HFFc6 (cell line): ENCODE results near the gene PATZ1. TPM values are rescaled to one million over a fixed set of nuclear protein-coding genes. Genes with fewer than 3 reads are reported as not detected.
A peak's percentile ranks its signal among the peaks of the same experiment; 100 is the strongest.
"Not testable (repeated sequence)": the region's sequence is repeated elsewhere in the genome, so short reads cannot be mapped to it uniquely, and the experiment has no call there.

Experiments
- DNase-seq: peaks from one replicate; pipeline ENCODE4 v3.0.0-alpha.2; 2018
- H3K27ac Mint-ChIP-seq: 2 replicates; pipeline ENCODE4 v1.8.0; 2020; ENCODE audit warnings: mild to moderate bottlenecking, mixed read lengths
- H3K27me3 Mint-ChIP-seq: 2 replicates; pipeline ENCODE4 v1.8.0; 2021; ENCODE audit warnings: mild to moderate bottlenecking, moderate library complexity, mixed read lengths; ENCODE audit not compliant: insufficient read depth
- H3K36me3 Mint-ChIP-seq: 2 replicates; pipeline ENCODE4 v1.8.0; 2021; ENCODE audit warnings: low read depth, mixed read lengths
- H3K4me1 Mint-ChIP-seq: 2 replicates; pipeline ENCODE4 v1.8.0; 2020; ENCODE audit warnings: low read depth, mixed read lengths
- H3K4me3 Mint-ChIP-seq: 2 replicates; pipeline ENCODE4 v1.8.0; 2020; ENCODE audit warnings: mild to moderate bottlenecking, moderate library complexity, mixed read lengths
- H3K9me3 Mint-ChIP-seq: 2 replicates; pipeline ENCODE4 v1.8.0; 2020; ENCODE audit warnings: mild to moderate bottlenecking, mixed read lengths
- CTCF ChIP-seq: fragments of 200-600 bp; sonication (generic); IDR thresholded peaks from 2 replicates; pipeline ENCODE4 v1.5.0; 2021; ENCODE audit warnings: antibody characterized with exemption, mild to moderate bottlenecking
- total RNA-seq, 6 experiments: library from RNA; stranded (reverse); fragmentation: NEBNext Ultra II Directional; extraction: Animal tissue kit (Norgen Biotek cat#: 25700); gene quantifications; 2 replicates in 1 of 6; 3 replicates in 5 of 6; pipeline ENCODE4 v1.2.3, GENCODE V29; 2021

Gene PATZ1
- total RNA-seq, 6 experiments from 2014 or later = 12.4 to 16.0 (median 13.9) TPM

- Mint-ChIP-seq H3K27me3 (no peaks in the 10 kb centered on the region; the same call in 1 of the 2 replicates), H3K36me3 (peaks cover 10% of the 10 kb centered on the region; the same call in 1 of the 2 replicates), H3K9me3 (no peaks in the 10 kb centered on the region), H3K4me3 (no peak overlapping the region), H3K4me1 (peaks cover 14% of the 10 kb centered on the region), H3K27ac (no peak overlapping the region)
- no peak for DNase-seq
- no peak for TF ChIP-seq CTCF
Measured at GRCh38 chr22:31323578-31324550, 22.3 kb downstream of the PATZ1 start.

- Mint-ChIP-seq H3K9me3 (no peaks in the 10 kb centered on the region), H3K27me3 (peaks cover 2% of the 10 kb centered on the region; the same call in 1 of the 2 replicates), H3K36me3 (no peaks in the 10 kb centered on the region), H3K27ac (no peak overlapping the region), H3K4me3 (no peak overlapping the region), H3K4me1 (peaks cover 6% of the 10 kb centered on the region; the same call in 1 of the 2 replicates)
- TF ChIP-seq CTCF = no peak
- DNase-seq = no peak
Measured at GRCh38 chr22:31321421-31321820, 24.7 kb downstream of the PATZ1 start.

- not testable (repeated sequence) for H3K27ac Mint-ChIP-seq, DNase-seq, H3K27me3 Mint-ChIP-seq, H3K4me3 Mint-ChIP-seq, H3K36me3 Mint-ChIP-seq, H3K4me1 Mint-ChIP-seq
- peaks cover 16% of the 10 kb centered on the region for H3K9me3 Mint-ChIP-seq
Measured at GRCh38 chr22:31314220-31314619, 31.9 kb downstream of the PATZ1 start.

GRCh38 chr22:31313366-31314147, 32.6 kb downstream of the PATZ1 start:
- DNase-seq = peak; percentile 50
- H3K9me3 Mint-ChIP-seq = peaks cover 16% of the 10 kb centered on the region
- H3K36me3 Mint-ChIP-seq = peaks cover 9% of the 10 kb centered on the region; the same call in 1 of the 2 replicates
- H3K4me1 Mint-ChIP-seq = peaks cover 7% of the 10 kb centered on the region
- H3K4me3 Mint-ChIP-seq = no peak overlapping the region
- peak; percentile 90 for TF ChIP-seq CTCF
- peaks cover 2% of the 10 kb centered on the region; the same call in 1 of the 2 replicates for H3K27me3 Mint-ChIP-seq
- no peak overlapping the region for H3K27ac Mint-ChIP-seq

- H3K36me3 Mint-ChIP-seq = no peaks in the 10 kb centered on the region
- DNase-seq = no peak
- no peak for TF ChIP-seq CTCF
- H3K4me3 Mint-ChIP-seq = no peak overlapping the region
- peaks cover 2% of the 10 kb centered on the region; the same call in 1 of the 2 replicates for H3K27me3 Mint-ChIP-seq
- no peak overlapping the region for H3K27ac Mint-ChIP-seq
- H3K9me3 Mint-ChIP-seq = no peaks in the 10 kb centered on the region
- H3K4me1 Mint-ChIP-seq = peaks cover 1% of the 10 kb centered on the region
Measured at GRCh38 chr22:31308181-31308580, 38.0 kb downstream of the PATZ1 start.
